Astrocyte (in vitro differentiated cells and primary cell): ENCODE results near the gene RSPH1. TPM values are rescaled to one million over a fixed set of nuclear protein-coding genes. Genes with fewer than 3 reads are reported as not detected.

Experiments used
- DNase-seq: peaks from one replicate; pipeline ENCODE4 v3.0.0-alpha.2; 2010; ENCODE audit warnings: low read depth
- FAIRE-seq: peaks from 2 replicates; lab custom pipeline; 2011; peaks lifted over from hg19 to GRCh38; lab: Jason Lieb, UNC
- H2AFZ ChIP-seq: 2 replicates; pipeline ENCODE4 v1.6.0; 2012; ENCODE audit warnings: low read depth, low read length, inconsistent platforms
- H3K27ac ChIP-seq: 2 replicates; pipeline ENCODE4 v1.5.1; 2011; ENCODE audit warnings: low read depth, low read length, inconsistent platforms
- H3K27me3 ChIP-seq: 2 replicates; pipeline ENCODE4 v1.6.0; 2011; ENCODE audit warnings: low read length, inconsistent platforms; ENCODE audit not compliant: insufficient read depth
- H3K36me3 ChIP-seq: 2 replicates; pipeline ENCODE4 v1.5.1; 2011; ENCODE audit warnings: low read length, inconsistent platforms; ENCODE audit not compliant: insufficient read depth
- H3K4me1 ChIP-seq: 2 replicates; pipeline ENCODE4 v1.5.1; 2011; ENCODE audit warnings: low read length, inconsistent platforms; ENCODE audit not compliant: insufficient read depth
- H3K4me2 ChIP-seq: 2 replicates; pipeline ENCODE4 v1.6.0; 2012; ENCODE audit warnings: low read length, inconsistent platforms
- H3K4me3 ChIP-seq: 2 replicates; pipeline ENCODE4 v1.5.1; 2011; ENCODE audit warnings: low read depth, mild to moderate bottlenecking, low read length, inconsistent platforms; ENCODE audit not compliant: insufficient read depth
- H3K79me2 ChIP-seq: 2 replicates; pipeline ENCODE4 v1.6.0; 2012; ENCODE audit warnings: mild to moderate bottlenecking, low read length, inconsistent platforms; ENCODE audit not compliant: insufficient read depth
- H3K9ac ChIP-seq: 2 replicates; pipeline ENCODE4 v1.6.0; 2012; ENCODE audit warnings: mild to moderate bottlenecking, low read length, inconsistent platforms
- H3K9me3 ChIP-seq: 2 replicates; pipeline ENCODE4 v1.5.1; 2012; ENCODE audit warnings: low read depth, mild to moderate bottlenecking, low read length, inconsistent platforms; ENCODE audit not compliant: insufficient read depth
- H4K20me1 ChIP-seq: 2 replicates; pipeline ENCODE4 v1.6.0; 2012; ENCODE audit warnings: low read length, inconsistent platforms; ENCODE audit not compliant: insufficient read depth
- H3K27ac Mint-ChIP-seq: one replicate; pipeline ENCODE4 v1.8.0; 2021; ENCODE audit warnings: mild to moderate bottlenecking, mixed read lengths; ENCODE audit not compliant: unreplicated experiment
- H3K27me3 Mint-ChIP-seq: one replicate; pipeline ENCODE4 v1.8.0; 2021; ENCODE audit warnings: low read depth, mixed read lengths; ENCODE audit not compliant: unreplicated experiment
- H3K36me3 Mint-ChIP-seq: one replicate; pipeline ENCODE4 v1.8.0; 2021; ENCODE audit warnings: low read depth, mixed read lengths; ENCODE audit not compliant: unreplicated experiment
- H3K4me1 Mint-ChIP-seq: one replicate; pipeline ENCODE4 v1.8.0; 2021; ENCODE audit warnings: low read depth, mixed read lengths; ENCODE audit not compliant: unreplicated experiment
- H3K4me3 Mint-ChIP-seq: one replicate; pipeline ENCODE4 v1.8.0; 2021; ENCODE audit warnings: mild to moderate bottlenecking, moderate library complexity, mixed read lengths; ENCODE audit not compliant: unreplicated experiment
- H3K9me3 Mint-ChIP-seq: one replicate; pipeline ENCODE4 v1.8.0; 2021; ENCODE audit warnings: mild to moderate bottlenecking, mixed read lengths; ENCODE audit not compliant: unreplicated experiment
- EZH2 ChIP-seq: IDR thresholded peaks from 2 replicates; pipeline ENCODE4 v1.6.1; 2012; ENCODE audit warnings: mild to moderate bottlenecking, low read length, inconsistent platforms; ENCODE audit not compliant: insufficient read depth
- total RNA-seq: library from RNA; stranded (reverse); gene quantifications from 2 replicates; pipeline ENCODE4 v1.2.1, GENCODE V29; 2021
- TF ChIP-seq, protein P1 (sequence below): IDR thresholded peaks from 2 replicates; pipeline ENCODE4 v1.5.1; 2011; ENCODE audit warnings: low read depth, mild to moderate bottlenecking, inconsistent platforms, low read length, moderate library complexity; ENCODE audit not compliant: insufficient read depth

Gene RSPH1
- total RNA-seq, 1 donor from 2014 or later, result 0.43 TPM

GRCh38 chr21:42435401-42435800 is 60.6 kb downstream of the RSPH1 start:
- no peaks in the 10 kb centered on the region for H3K27me3 ChIP-seq
- H3K27me3 Mint-ChIP-seq, result peaks cover 56% of the 10 kb centered on the region
- no peak for TF ChIP-seq EZH2
- TF ChIP-seq, protein P1, sequence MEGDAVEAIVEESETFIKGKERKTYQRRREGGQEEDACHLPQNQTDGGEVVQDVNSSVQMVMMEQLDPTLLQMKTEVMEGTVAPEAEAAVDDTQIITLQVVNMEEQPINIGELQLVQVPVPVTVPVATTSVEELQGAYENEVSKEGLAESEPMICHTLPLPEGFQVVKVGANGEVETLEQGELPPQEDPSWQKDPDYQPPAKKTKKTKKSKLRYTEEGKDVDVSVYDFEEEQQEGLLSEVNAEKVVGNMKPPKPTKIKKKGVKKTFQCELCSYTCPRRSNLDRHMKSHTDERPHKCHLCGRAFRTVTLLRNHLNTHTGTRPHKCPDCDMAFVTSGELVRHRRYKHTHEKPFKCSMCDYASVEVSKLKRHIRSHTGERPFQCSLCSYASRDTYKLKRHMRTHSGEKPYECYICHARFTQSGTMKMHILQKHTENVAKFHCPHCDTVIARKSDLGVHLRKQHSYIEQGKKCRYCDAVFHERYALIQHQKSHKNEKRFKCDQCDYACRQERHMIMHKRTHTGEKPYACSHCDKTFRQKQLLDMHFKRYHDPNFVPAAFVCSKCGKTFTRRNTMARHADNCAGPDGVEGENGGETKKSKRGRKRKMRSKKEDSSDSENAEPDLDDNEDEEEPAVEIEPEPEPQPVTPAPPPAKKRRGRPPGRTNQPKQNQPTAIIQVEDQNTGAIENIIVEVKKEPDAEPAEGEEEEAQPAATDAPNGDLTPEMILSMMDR, result no peak

DNA sequence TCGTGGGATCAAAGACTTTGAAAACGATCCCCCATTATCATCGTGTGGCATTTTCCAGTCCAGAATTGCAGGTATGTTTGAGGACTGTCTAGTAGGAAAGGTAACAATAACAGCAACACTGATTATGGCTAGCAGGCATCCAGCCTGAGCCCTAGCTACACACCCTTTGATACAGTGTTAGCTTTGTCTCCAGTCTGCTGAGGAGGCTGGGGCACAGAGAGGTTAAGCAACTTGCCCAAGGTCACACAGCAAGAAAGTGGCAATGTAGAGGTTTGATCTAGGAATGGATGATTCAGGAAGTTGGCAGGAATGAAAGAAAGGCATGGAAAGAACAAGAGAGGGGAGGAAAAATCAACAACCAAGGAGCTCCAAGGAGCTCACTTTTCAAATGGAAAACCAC is 61.1 kb downstream of the RSPH1 start:
- TF ChIP-seq EZH2, result no peak
- TF ChIP-seq, protein P1, result no peak
- H3K4me1 ChIP-seq, result no peaks in the 10 kb centered on the region
- no peaks in the 10 kb centered on the region for H3K36me3 ChIP-seq
- H3K27ac ChIP-seq, result no peak overlapping the region
- no peaks in the 10 kb centered on the region for H3K79me2 ChIP-seq
- no peak overlapping the region for H3K27ac Mint-ChIP-seq
- H3K4me3 Mint-ChIP-seq, result no peak overlapping the region
- H3K27me3 Mint-ChIP-seq, result peaks cover 58% of the 10 kb centered on the region
- no peak overlapping the region for H3K4me3 ChIP-seq
- H4K20me1 ChIP-seq, result no peaks in the 10 kb centered on the region
- H3K27me3 ChIP-seq, result no peaks in the 10 kb centered on the region
- peaks cover 12% of the 10 kb centered on the region for H3K9me3 Mint-ChIP-seq
- H2AFZ ChIP-seq, result no peak overlapping the region
- no peaks in the 10 kb centered on the region for H3K36me3 Mint-ChIP-seq
- H3K9ac ChIP-seq, result no peak overlapping the region
- FAIRE-seq, result no peak
- H3K4me2 ChIP-seq, result no peak overlapping the region
- peaks cover 10% of the 10 kb centered on the region for H3K9me3 ChIP-seq
- no peaks in the 10 kb centered on the region for H3K4me1 Mint-ChIP-seq
- DNase-seq, result no peak

More at GRCh38 chr21:42435401-42435800, 60.6 kb downstream of the RSPH1 start:
- Mint-ChIP-seq H3K4me1 (no peaks in the 10 kb centered on the region), H3K4me3 (no peak overlapping the region), H3K27ac (no peak overlapping the region), H3K9me3 (peaks cover 12% of the 10 kb centered on the region), H3K36me3 (no peaks in the 10 kb centered on the region)
- Histone ChIP-seq H3K27ac (no peak overlapping the region), H3K36me3 (no peaks in the 10 kb centered on the region), H3K9ac (no peak overlapping the region), H2AFZ (no peak overlapping the region), H3K4me2 (no peak overlapping the region), H3K9me3 (peaks cover 10% of the 10 kb centered on the region), H3K79me2 (no peaks in the 10 kb centered on the region), H4K20me1 (no peaks in the 10 kb centered on the region), H3K4me3 (no peak overlapping the region), H3K4me1 (no peaks in the 10 kb centered on the region)
- DNase-seq, result no peak
- no peak for FAIRE-seq

DNA sequence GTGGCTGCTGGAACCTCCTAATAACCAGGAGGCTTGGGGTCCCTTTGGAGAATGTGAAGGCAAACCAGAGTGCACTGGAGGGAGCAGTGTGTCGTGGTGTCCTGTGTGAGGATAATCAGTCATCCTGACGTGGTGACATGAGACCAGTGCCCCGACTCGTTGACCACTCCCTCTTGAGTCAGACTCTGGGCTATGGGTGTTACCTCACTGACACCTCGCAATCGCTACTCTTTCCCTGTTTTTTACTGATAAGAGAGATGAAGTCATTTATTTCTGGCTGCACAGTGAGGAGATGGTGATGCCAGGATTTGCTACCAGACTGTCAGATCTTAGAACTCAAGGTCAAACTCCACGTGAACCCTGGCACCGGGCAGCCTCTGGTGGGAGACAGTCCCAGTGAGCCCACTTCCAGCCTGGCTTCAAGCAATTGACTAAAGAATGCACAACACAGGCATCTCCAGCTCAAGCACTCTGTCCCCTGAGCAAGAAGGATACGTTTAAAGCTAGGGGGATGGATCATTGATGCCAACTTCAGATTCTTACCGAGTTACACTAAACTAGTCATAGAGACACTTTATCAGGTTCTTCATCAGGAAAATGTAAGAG is 62.0 kb downstream of the RSPH1 start:
- no peak overlapping the region for H3K4me3 ChIP-seq
- no peaks in the 10 kb centered on the region for H3K4me1 ChIP-seq
- FAIRE-seq, result no peak
- no peak overlapping the region for H3K4me2 ChIP-seq
- no peak overlapping the region for H3K27ac Mint-ChIP-seq
- peaks cover 10% of the 10 kb centered on the region for H3K9me3 ChIP-seq
- DNase-seq, result no peak
- no peak overlapping the region for H2AFZ ChIP-seq
- H3K79me2 ChIP-seq, result no peaks in the 10 kb centered on the region
- H3K36me3 ChIP-seq, result no peaks in the 10 kb centered on the region
- no peak overlapping the region for H3K4me3 Mint-ChIP-seq
- H3K9me3 Mint-ChIP-seq, result peaks cover 12% of the 10 kb centered on the region
- no peaks in the 10 kb centered on the region for H3K4me1 Mint-ChIP-seq
- TF ChIP-seq, protein P1, result no peak
- no peak for TF ChIP-seq EZH2
- no peaks in the 10 kb centered on the region for H3K36me3 Mint-ChIP-seq
- H4K20me1 ChIP-seq, result no peaks in the 10 kb centered on the region
- H3K27me3 ChIP-seq, result no peaks in the 10 kb centered on the region
- H3K27me3 Mint-ChIP-seq, result peaks cover 63% of the 10 kb centered on the region
- H3K27ac ChIP-seq, result no peak overlapping the region
- H3K9ac ChIP-seq, result no peak overlapping the region
